GM21360 (cell line): Measurements from ENCODE around the gene PCBP1.
"Not testable (repeated sequence)": the region's sequence is repeated elsewhere in the genome, so short reads cannot be mapped to it uniquely, and the experiment has no call there.

Experiments used
- ATAC-seq: cut with Tn5 transposase; IDR thresholded peaks from one replicate; pipeline ENCODE4 v1.9.1; 2021; ENCODE audit warnings: mild to moderate bottlenecking, moderate library complexity; ENCODE audit not compliant: unreplicated experiment

Gene PCBP1

GRCh38 chr2:70086838-70087701 lies at the start of gene PCBP1:
Gene PCBP1, plus strand, starts transcription at chr2:70087477. Its CDS starts 267 bp downstream, at chr2:70087744.
- ATAC-seq = peak; percentile 29

DNA sequence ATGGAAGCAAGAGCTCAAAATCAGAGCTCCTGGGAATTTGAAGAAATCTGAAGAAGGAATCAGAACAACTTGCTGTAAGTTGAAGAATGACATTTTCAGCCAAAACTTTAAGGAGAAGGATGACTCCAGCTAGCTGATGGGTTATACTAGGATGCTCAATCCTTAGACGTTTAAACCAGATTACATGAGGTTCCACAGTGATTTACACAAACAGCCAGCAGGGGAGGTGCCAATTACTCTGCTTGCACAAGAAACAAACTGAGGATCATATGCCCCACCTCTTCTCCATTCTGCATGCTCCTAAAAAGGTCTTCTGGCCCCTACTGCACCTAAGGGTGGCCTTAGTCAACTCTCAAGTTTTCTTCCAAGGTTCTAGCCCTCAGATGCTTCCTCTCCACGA lies 47.9 kb upstream of the PCBP1 start:
- ATAC-seq = no peak

DNA sequence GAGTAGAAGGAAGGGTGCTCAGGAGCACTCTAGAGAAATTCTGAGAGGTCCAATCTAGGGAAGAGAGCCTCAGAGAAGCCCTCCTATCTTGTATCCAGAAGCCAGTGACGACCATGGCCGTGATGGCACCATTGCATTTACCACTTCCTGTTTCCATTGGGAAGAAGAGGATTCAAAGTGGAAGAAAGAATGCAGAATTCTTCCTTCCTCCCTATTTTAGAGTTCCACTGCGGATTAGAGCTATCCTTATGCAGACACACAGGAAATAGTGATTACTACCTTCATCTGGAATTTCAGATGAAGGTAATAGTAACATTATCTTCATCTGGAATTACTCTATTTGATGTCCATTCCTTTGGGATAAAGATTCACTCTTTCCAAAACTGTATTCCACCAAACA lies 45.6 kb upstream of the PCBP1 start:
- ATAC-seq = no peak

GRCh38 chr2:70042246-70042645 lies 45.0 kb upstream of the PCBP1 start:
- no peak for ATAC-seq

DNA sequence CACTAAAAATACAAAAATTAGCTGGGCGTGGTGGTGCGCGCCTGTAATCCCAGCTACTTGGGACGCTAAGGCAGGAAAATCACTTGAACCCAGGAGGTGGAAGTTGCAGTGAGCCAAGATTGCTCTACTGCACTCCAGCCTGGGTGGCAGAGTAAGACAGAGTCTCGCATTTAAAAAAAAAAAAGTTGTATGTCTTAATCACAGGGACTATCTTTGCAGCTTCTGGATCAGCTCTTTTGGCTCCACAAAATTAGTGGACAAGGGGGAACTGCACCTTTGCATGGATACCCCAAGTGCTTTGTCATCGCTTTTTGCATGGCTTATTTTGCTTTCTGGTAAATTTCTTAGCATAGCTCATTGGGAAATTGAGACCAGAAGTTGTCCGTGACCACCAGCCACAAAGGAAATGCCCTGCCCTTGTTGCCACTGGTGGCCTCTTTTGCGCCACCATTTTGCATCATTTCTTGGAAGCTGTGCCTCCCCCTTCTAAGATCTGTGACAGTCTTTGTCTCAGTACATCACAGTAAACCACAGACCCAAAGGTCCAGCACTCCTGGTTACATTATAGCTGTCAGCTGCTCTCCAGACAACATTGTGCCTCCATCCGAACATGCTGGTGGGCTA lies 43.9 kb upstream of the PCBP1 start:
- no peak for ATAC-seq

GRCh38 chr2:70044290-70045040 lies 42.8 kb upstream of the PCBP1 start:
- no peak for ATAC-seq

DNA sequence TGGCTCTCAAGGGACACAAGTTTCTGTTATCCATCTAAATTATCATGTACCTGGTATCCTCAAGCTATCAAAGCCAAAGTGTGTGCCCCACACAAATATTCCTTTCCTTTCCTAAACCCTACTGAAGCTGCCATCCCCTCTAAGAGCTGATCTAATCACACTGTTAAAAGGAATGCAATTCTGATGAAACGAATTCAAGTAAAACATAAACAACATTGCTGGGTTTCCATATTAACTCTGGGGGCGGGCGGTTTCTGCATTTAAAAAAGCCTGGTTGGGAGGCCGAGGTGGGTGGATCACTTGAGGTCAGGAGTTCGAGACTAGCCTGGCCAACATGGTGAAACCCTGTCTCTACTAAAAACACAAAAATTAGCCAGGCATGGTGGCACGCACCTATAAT lies 41.9 kb upstream of the PCBP1 start:
- no peak for ATAC-seq

DNA sequence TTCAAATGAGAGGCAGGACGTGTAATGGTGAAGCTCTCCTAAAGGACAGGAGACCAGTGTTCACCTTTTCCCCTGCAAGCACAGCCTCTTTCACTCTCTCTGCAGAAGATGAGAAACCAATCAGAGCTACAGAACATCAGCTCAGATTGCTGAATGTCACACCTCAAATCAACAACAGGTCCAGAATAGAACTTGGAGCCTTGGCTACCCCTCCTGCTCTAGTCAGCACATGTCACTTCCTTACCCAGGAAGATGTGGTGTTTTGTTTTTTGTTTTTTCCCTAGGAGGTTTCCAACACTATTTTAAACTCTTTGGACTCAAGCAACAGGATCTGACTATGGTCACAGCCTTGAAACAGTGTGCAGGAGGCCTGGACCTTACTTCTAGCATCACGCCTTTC lies 41.3 kb upstream of the PCBP1 start:
- no peak for ATAC-seq

GRCh38 chr2:70046534-70046933 lies 40.7 kb upstream of the PCBP1 start:
- ATAC-seq = no peak

GRCh38 chr2:70047451-70047850 lies 39.8 kb upstream of the PCBP1 start:
- no peak for ATAC-seq

- no peak for ATAC-seq
Observed at GRCh38 chr2:70049255-70049654, 38.0 kb upstream of the PCBP1 start.

DNA sequence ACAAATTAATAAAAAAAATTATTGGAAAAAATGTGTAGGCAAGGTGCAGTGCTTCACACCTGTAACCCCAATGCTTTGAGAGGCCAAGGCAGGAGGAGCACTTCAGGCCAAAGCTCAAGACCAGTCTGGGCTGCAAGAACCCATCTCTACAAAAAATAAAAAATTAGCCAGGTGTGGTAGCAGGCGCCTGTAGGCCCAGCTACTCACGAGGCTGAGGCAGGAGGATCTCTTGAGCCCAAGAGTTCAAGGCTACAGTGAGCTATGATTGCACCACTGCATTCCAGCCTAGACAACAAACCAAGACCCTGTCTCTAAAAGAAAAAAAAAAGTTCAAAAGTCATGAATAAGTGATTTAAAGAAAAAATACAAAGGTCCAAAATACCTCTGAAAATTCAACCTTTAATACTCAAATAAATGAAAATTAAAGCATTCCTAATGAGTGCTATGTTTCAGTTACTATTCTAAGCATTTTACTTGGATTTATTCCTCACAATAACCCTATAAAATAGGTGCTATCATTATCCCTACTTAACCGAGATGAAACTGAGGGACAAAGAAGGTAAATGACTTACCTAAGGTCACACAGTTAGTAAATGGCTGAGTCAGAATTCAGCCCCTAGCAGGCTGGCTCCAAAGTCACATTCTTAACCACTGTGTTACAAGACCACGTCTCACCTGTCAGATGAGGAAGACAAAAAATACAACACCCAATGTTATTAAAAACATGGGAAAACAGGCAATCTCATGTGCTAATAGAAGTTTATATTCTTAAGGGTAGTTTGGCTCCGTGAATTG lies 36.4 kb upstream of the PCBP1 start:
- ATAC-seq = no peak

DNA sequence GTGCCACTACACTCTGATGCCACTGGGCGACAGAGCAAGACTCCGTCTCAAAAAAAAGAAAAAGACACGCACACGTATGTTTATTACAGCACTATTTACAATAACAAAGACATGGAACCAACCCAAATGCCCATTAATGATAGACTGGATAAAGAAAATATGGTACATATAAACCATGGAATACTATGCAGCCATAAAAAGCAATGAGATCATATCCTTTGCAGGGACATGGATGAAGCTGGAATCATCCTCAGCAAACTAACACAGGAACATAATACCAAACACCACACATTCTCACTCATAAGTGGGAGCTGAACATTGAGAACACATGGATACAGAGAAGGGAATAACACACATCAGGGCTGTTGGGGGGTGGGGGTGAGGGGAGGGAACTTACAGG lies 32.0 kb upstream of the PCBP1 start:
- ATAC-seq = not testable (repeated sequence)

DNA sequence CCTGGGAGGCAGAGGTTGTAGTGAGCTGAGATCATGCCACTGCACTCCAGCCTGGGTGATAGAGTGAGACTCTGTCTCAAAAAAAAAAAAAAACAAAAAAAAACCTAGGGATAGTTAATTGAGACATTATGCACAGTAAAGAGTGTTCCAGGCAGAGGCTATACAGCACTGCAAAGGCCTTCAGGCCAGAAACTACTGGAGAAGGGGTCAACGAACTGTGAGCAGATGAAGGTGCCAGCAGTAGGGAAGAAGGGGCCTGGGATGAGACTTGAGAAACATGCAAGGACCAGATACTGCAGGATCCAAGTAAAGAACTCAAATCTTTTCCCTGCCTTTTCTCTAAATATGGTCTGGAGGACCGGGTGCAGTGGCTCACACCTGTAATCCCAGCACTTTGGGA lies 26.0 kb upstream of the PCBP1 start:
- no peak for ATAC-seq

GRCh38 chr2:70062270-70062669 lies 25.0 kb upstream of the PCBP1 start:
- no peak for ATAC-seq

DNA sequence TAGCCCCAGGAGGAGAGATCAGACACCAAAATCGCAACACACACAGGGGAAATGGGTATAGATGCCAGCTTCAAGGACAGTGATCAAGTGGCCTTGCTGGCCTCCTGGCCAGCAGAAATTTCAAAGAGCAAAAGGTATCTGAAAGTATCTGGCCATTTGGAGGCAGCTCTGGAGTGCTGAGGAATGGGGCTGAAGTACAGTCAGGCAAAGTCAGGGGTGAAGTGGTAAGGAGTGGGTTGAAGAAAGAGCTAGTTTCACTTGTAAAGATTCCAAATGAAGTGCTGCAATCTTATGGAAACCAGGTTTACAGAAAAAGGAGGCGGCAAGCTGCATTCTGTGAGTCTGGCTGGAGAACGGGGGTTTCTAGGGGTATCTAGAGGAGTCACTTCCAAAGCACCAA lies 19.2 kb upstream of the PCBP1 start:
- no peak for ATAC-seq

- peak; percentile 63 for ATAC-seq
Observed at GRCh38 chr2:70069049-70069448, 18.2 kb upstream of the PCBP1 start.

DNA sequence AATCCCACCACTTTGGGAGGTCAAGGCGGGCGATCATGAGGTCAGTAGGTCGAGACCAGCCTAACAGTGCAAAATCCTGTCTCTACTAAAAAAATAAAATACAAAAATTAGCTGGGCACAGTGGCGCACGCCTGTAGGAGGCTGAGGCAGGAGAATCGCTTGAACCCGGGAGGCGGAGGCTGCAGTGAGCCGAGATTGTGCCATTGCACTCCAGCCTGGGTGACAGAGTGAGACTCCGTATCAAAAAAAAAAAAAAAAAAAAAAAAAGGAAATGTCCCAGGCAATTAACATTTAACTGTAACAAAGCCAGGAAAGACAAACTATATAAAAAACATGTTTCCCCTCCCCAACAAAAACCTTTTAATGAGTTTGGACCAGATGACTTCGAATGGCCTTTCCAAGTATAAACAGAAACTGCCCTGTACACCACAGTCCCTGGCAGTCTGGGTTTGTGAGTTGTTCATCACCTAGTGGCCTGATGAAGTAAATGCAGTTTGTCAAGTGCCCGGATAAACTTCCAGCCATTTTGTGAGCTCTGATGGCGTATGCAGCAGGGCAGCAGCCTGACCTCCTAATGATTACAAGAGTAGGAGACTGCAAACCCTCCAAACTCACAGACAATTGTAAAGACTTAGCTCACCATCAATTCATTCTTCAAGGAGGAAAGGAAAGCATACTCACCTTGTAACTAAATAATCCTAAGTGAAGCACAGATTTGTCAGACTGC lies 16.6 kb upstream of the PCBP1 start:
- no peak for ATAC-seq

DNA sequence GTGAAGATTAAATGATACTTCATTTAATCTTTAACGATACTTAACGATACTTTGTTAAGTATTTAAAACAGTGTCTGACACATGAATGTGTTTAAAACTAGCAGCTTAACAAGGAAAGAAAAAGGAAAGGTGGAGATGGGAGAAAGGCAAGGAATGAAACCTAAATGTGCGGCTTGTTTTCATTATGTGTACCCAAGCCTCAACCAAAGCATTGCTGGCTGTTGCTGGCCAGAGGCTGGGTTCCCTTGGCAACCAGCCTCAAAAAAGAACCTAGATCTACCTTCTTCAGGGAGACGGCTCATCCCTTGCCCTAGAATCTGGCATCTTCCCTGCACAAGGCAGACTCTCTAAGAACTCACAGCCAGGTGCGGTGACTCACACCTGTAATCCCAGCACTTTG lies 13.8 kb upstream of the PCBP1 start:
- ATAC-seq = no peak

DNA sequence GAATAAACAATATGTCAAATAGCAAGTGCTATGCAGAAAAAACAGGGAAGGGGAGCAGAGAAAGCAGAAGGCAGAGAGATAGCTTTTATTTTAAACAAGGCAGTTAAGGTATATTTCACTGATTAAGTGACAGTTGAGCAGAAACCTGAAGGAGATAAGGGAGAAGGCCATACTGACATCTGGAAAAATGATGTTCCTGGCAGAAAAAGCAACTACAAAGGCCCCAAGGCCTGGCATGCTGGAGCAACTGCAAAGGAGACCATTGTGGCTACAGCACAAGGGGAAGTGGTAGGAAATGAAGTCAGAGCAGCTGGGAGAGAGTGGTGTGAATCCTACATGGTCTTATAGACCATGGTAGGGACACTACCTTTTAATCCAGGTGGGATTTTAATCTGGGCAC lies 8.9 kb upstream of the PCBP1 start:
- ATAC-seq = no peak
